ENCODE data around the gene TSTD2.
A peak's percentile ranks its signal among the peaks of the same experiment; 100 is the strongest.

TSTD2 gene

DNA sequence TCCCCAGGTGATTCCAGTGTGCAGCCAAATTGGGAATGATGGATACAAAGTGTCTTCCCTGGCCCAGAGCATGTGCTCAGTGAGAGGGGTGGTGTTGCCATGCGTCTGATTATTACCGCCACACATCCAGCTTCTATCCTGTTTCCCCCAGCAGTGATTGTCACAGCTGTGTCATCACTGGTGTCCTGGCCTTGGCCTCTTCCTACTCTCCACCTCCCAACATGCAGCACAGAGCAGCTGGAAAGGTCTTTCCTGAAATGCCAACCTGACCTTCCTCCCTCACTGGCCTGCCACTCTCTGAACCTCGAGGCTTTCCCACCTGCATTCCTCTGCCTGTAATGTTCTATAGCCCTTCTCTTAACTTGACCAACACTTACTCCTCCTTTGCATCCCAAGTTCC, 71.7 kb downstream of the TSTD2 start:
- no peak for DNase-seq (ENCODE audit: low spot score)
- Histone ChIP-seq H3K79me1 (ENCODE audit: low read depth, low read length) (no peaks in the 10 kb centered on the region), H3K4ac (ENCODE audit: low read length) (no peak overlapping the region), H3K9ac (ENCODE audit: low read depth, low read length, poor library complexity) (no peak overlapping the region), H3K14ac (ENCODE audit: low read length) (no peak overlapping the region), H3K4me2 (ENCODE audit: insufficient read depth, low read length, poor library complexity, severe bottlenecking) (no peak overlapping the region), H3K9me3 (replicated peaks in 1 of 2; ENCODE audit: control insufficient read depth in 2 of 2, insufficient read depth in 1 of 2, low read depth in 1 of 2, low read length in 2 of 2) (no peaks in the 10 kb centered on the region), H4K8ac (ENCODE audit: low read depth, low read length) (no peak overlapping the region), H3K18ac (ENCODE audit: low read length) (no peak overlapping the region), H2BK15ac (ENCODE audit: low read length) (no peak overlapping the region), H2BK120ac (ENCODE audit: low read depth, low read length) (no peak overlapping the region), H2AK5ac (ENCODE audit: low read depth, low read length) (no peak overlapping the region), H2BK12ac (ENCODE audit: low read length) (no peak overlapping the region), H3K4me3 (ENCODE audit: low read length in 2 of 2) (no peak overlapping the region), H2AFZ (ENCODE audit: low read length) (no peak overlapping the region), H3K23ac (ENCODE audit: low read depth, low read length, poor library complexity) (no peak overlapping the region), H3K36me3 (replicated peaks in 1 of 2; ENCODE audit: control insufficient read depth in 2 of 2, insufficient read depth in 2 of 2, low read length in 2 of 2) (no peaks in the 10 kb centered on the region), H3K27me3 (ENCODE audit: control insufficient read depth in 3 of 3, insufficient read depth in 3 of 3, low read depth in 1 of 3, low read length in 3 of 3) (peaks cover 0 to 16% (median 0%) of the 10 kb centered on the region in 3 experiments), H2BK5ac (ENCODE audit: low read length) (no peak overlapping the region), H4K91ac (ENCODE audit: low read depth, low read length, poor library complexity) (no peak overlapping the region), H3K27ac (replicated peaks; ENCODE audit: low read length) (no peak overlapping the region), H3K4me1 (ENCODE audit: control insufficient read depth in 2 of 2, insufficient read depth in 1 of 2, low read depth in 1 of 2, low read length in 2 of 2) (peaks cover 0 to 11% of the 10 kb centered on the region in 2 donors)
- WGBS, 2 donors (ENCODE audit: extremely low coverage in 2 of 2, insufficient read length in 2 of 2, insufficient replicate concordance in 1 of 2) = no CpG with 5 or more reads among the region's 3 CpGs

DNA sequence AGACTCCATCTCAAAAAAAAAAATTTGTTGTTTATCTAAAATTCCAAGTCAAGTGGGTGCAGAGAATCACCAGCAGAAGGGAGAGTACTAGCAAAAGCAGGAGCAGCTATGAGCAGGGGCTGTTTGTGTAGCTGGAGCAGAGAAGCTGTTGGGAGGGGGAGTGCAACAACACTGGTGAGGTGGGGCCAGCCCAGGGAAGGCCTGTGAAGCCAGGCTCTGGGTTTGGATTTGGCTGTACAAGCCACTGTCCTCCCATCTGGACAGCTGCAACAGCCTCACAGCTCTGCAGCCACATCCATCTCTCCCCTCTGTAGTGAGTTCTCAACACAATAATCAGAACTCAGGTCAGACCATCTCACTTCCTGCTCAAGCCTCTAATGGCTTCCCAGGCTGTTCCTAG, 72.3 kb downstream of the TSTD2 start:
- Histone ChIP-seq H3K23ac (ENCODE audit: low read depth, low read length, poor library complexity) (no peak overlapping the region), H3K9ac (ENCODE audit: low read depth, low read length, poor library complexity) (no peak overlapping the region), H2BK5ac (ENCODE audit: low read length) (no peak overlapping the region), H3K18ac (ENCODE audit: low read length) (no peak overlapping the region), H3K14ac (ENCODE audit: low read length) (no peak overlapping the region), H2BK15ac (ENCODE audit: low read length) (no peak overlapping the region), H3K36me3 (replicated peaks in 1 of 2; ENCODE audit: control insufficient read depth in 2 of 2, insufficient read depth in 2 of 2, low read length in 2 of 2) (no peaks in the 10 kb centered on the region), H3K27me3 (ENCODE audit: control insufficient read depth in 3 of 3, insufficient read depth in 3 of 3, low read depth in 1 of 3, low read length in 3 of 3) (peaks cover 0 to 23% (median 0%) of the 10 kb centered on the region in 3 experiments), H3K4ac (ENCODE audit: low read length) (no peak overlapping the region), H3K27ac (replicated peaks; ENCODE audit: low read length) (no peak overlapping the region), H2BK120ac (ENCODE audit: low read depth, low read length) (no peak overlapping the region), H2BK12ac (ENCODE audit: low read length) (no peak overlapping the region), H2AK5ac (ENCODE audit: low read depth, low read length) (no peak overlapping the region), H4K8ac (ENCODE audit: low read depth, low read length) (no peak overlapping the region), H3K4me3 (ENCODE audit: low read length in 2 of 2) (no peak overlapping the region), H3K4me1 (ENCODE audit: control insufficient read depth in 2 of 2, insufficient read depth in 1 of 2, low read depth in 1 of 2, low read length in 2 of 2) (peaks cover 0 to 11% of the 10 kb centered on the region in 2 donors), H3K79me1 (ENCODE audit: low read depth, low read length) (no peaks in the 10 kb centered on the region), H4K91ac (ENCODE audit: low read depth, low read length, poor library complexity) (no peak overlapping the region), H2AFZ (ENCODE audit: low read length) (peak overlapping the region; percentile 43), H3K4me2 (ENCODE audit: insufficient read depth, low read length, poor library complexity, severe bottlenecking) (no peak overlapping the region), H3K9me3 (replicated peaks in 1 of 2; ENCODE audit: control insufficient read depth in 2 of 2, insufficient read depth in 1 of 2, low read depth in 1 of 2, low read length in 2 of 2) (no peaks in the 10 kb centered on the region)
- no peak for DNase-seq (ENCODE audit: low spot score)

DNA sequence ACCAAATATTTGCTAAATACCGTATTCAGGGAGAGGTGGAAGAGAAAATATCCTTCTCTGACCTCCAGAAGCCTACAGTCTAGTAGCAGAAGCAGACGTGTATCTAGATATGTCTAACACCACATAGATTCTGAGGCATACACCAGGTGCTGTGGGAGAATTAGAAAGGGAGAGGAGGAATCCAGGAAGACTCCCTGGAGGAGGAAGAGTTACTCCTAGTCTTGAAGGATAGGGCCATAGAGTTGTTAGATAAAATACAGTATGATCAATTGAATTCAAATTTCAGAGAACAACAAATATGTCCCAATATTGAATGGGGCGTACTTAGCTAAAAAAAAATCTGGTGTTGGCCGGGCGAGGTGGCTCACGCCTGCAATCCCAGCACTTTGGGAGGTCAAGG, 73.0 kb downstream of the TSTD2 start:
- no peak overlapping the region for H3K4me2 ChIP-seq (ENCODE audit: insufficient read depth, low read length, poor library complexity, severe bottlenecking)
- no peak overlapping the region for H2AK5ac ChIP-seq (ENCODE audit: low read depth, low read length)
- no peak overlapping the region for H3K4me3 ChIP-seq (ENCODE audit: low read length in 2 of 2)
- H3K23ac ChIP-seq (ENCODE audit: low read depth, low read length, poor library complexity) = no peak overlapping the region
- H2BK120ac ChIP-seq (ENCODE audit: low read depth, low read length) = no peak overlapping the region
- no peak overlapping the region for H3K27ac ChIP-seq (replicated peaks; ENCODE audit: low read length)
- no peak overlapping the region for H2AFZ ChIP-seq (ENCODE audit: low read length)
- no peak overlapping the region for H3K18ac ChIP-seq (ENCODE audit: low read length)
- no peak overlapping the region for H4K91ac ChIP-seq (ENCODE audit: low read depth, low read length, poor library complexity)
- H3K14ac ChIP-seq (ENCODE audit: low read length) = no peak overlapping the region
- no peak overlapping the region for H3K4ac ChIP-seq (ENCODE audit: low read length)
- H4K8ac ChIP-seq (ENCODE audit: low read depth, low read length) = no peak overlapping the region
- H3K9me3 ChIP-seq (replicated peaks in 1 of 2; ENCODE audit: control insufficient read depth in 2 of 2, insufficient read depth in 1 of 2, low read depth in 1 of 2, low read length in 2 of 2) = no peaks in the 10 kb centered on the region
- no peak overlapping the region for H2BK12ac ChIP-seq (ENCODE audit: low read length)
- peaks cover 0 to 13% of the 10 kb centered on the region in 2 donors for H3K4me1 ChIP-seq (ENCODE audit: control insufficient read depth in 2 of 2, insufficient read depth in 1 of 2, low read depth in 1 of 2, low read length in 2 of 2)
- no peak overlapping the region for H3K9ac ChIP-seq (ENCODE audit: low read depth, low read length, poor library complexity)
- no peak overlapping the region for H2BK5ac ChIP-seq (ENCODE audit: low read length)
- no peaks in the 10 kb centered on the region for H3K36me3 ChIP-seq (replicated peaks in 1 of 2; ENCODE audit: control insufficient read depth in 2 of 2, insufficient read depth in 2 of 2, low read length in 2 of 2)
- no peaks in the 10 kb centered on the region for H3K79me1 ChIP-seq (ENCODE audit: low read depth, low read length)
- no peak for DNase-seq (ENCODE audit: low spot score)
- no CpG with 5 or more reads among the region's 6 CpGs for WGBS, 2 donors (ENCODE audit: extremely low coverage in 2 of 2, insufficient read length in 2 of 2, insufficient replicate concordance in 1 of 2)
- no peak overlapping the region for H2BK15ac ChIP-seq (ENCODE audit: low read length)
- peaks cover 0 to 30% (median 0%) of the 10 kb centered on the region in 3 experiments for H3K27me3 ChIP-seq (ENCODE audit: control insufficient read depth in 3 of 3, insufficient read depth in 3 of 3, low read depth in 1 of 3, low read length in 3 of 3)

DNA sequence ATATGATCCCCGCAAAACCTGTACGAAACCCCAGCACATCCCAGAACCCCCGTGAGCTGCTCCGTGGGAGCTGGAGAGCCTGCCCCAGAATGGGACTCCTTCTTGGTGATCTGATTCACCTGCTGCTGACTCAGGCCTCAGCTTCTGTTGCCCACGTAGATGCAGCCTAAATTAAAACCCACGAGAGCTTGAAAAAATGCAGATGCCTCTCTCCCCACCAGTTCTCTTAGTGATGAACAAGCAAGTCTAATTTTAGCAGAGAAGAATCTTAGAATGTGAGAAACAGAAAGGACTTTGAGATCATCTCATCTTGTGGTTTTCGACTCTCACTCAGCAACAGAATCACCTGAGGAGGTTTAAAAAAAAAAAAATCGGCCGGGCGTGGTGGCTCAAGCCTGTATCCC, 74.1 kb downstream of the TSTD2 start:
- no peak overlapping the region for H3K4me2 ChIP-seq (ENCODE audit: insufficient read depth, low read length, poor library complexity, severe bottlenecking)
- no peaks in the 10 kb centered on the region for H3K36me3 ChIP-seq (replicated peaks in 1 of 2; ENCODE audit: control insufficient read depth in 2 of 2, insufficient read depth in 2 of 2, low read length in 2 of 2)
- H3K9ac ChIP-seq (ENCODE audit: low read depth, low read length, poor library complexity) = no peak overlapping the region
- no peak overlapping the region for H2AK5ac ChIP-seq (ENCODE audit: low read depth, low read length)
- no peak overlapping the region for H3K4me3 ChIP-seq (ENCODE audit: low read length in 2 of 2)
- no peak overlapping the region for H2BK12ac ChIP-seq (ENCODE audit: low read length)
- no peak overlapping the region for H2AFZ ChIP-seq (ENCODE audit: low read length)
- no peak overlapping the region for H3K18ac ChIP-seq (ENCODE audit: low read length)
- WGBS, 2 donors (ENCODE audit: extremely low coverage in 2 of 2, insufficient read length in 2 of 2, insufficient replicate concordance in 1 of 2) = no CpG with 5 or more reads among the region's 10 CpGs
- H2BK15ac ChIP-seq (ENCODE audit: low read length) = no peak overlapping the region
- H3K79me1 ChIP-seq (ENCODE audit: low read depth, low read length) = no peaks in the 10 kb centered on the region
- no peak overlapping the region for H3K14ac ChIP-seq (ENCODE audit: low read length)
- H3K27ac ChIP-seq (replicated peaks; ENCODE audit: low read length) = no peak overlapping the region
- no peak overlapping the region for H2BK120ac ChIP-seq (ENCODE audit: low read depth, low read length)
- no peak overlapping the region for H3K4ac ChIP-seq (ENCODE audit: low read length)
- H3K9me3 ChIP-seq (replicated peaks in 1 of 2; ENCODE audit: control insufficient read depth in 2 of 2, insufficient read depth in 1 of 2, low read depth in 1 of 2, low read length in 2 of 2) = no peaks in the 10 kb centered on the region
- no peak overlapping the region for H3K23ac ChIP-seq (ENCODE audit: low read depth, low read length, poor library complexity)
- no peak overlapping the region for H4K91ac ChIP-seq (ENCODE audit: low read depth, low read length, poor library complexity)
- H4K8ac ChIP-seq (ENCODE audit: low read depth, low read length) = no peak overlapping the region
- no peak for DNase-seq (ENCODE audit: low spot score)
- H3K27me3 ChIP-seq (ENCODE audit: control insufficient read depth in 3 of 3, insufficient read depth in 3 of 3, low read depth in 1 of 3, low read length in 3 of 3) = peaks cover 0 to 35% (median 0%) of the 10 kb centered on the region in 3 experiments
- peaks cover 0 to 8% of the 10 kb centered on the region in 2 donors for H3K4me1 ChIP-seq (ENCODE audit: control insufficient read depth in 2 of 2, insufficient read depth in 1 of 2, low read depth in 1 of 2, low read length in 2 of 2)
- H2BK5ac ChIP-seq (ENCODE audit: low read length) = no peak overlapping the region

Measured in neuronal stem cell (in vitro differentiated cells).